Nephron progenitor cell (in vitro differentiated cells): ENCODE results near the gene PRPF38B.

ENCODE experiments used
- DNase-seq: peaks from one replicate; pipeline ENCODE4 v3.0.0; 2021
- H3K27ac Mint-ChIP-seq: 2 replicates; pipeline ENCODE4 v1.8.0; 2021; ENCODE audit warnings: mild to moderate bottlenecking, moderate library complexity, mixed read lengths
- H3K27me3 Mint-ChIP-seq: 2 replicates; pipeline ENCODE4 v1.8.0; 2021; ENCODE audit warnings: mild to moderate bottlenecking, low read depth, mixed read lengths; ENCODE audit not compliant: poor library complexity
- H3K36me3 Mint-ChIP-seq: 2 replicates; pipeline ENCODE4 v1.8.0; 2021; ENCODE audit warnings: low read depth, mixed read lengths
- H3K4me1 Mint-ChIP-seq: 2 replicates; pipeline ENCODE4 v1.8.0; 2021; ENCODE audit warnings: mixed read lengths
- H3K4me3 Mint-ChIP-seq: 2 replicates; pipeline ENCODE4 v1.8.0; 2021; ENCODE audit warnings: mild to moderate bottlenecking, moderate library complexity, mixed read lengths
- H3K9me3 Mint-ChIP-seq: 2 replicates; pipeline ENCODE4 v1.8.0; 2021; ENCODE audit warnings: mild to moderate bottlenecking, moderate library complexity, mixed read lengths
- CTCF ChIP-seq: fragments of 200-600 bp; sonication (generic); IDR thresholded peaks from 2 replicates; pipeline ENCODE4 v1.5.0; 2021; ENCODE audit warnings: antibody characterized with exemption

PRPF38B gene

GRCh38 chr1:108746382-108747170, 54.5 kb downstream of the PRPF38B start, which contains the start of gene STXBP3:
Gene STXBP3 (plus strand): TSS chr1:108746674. CDS start chr1:108746738, 64 bp downstream.
- Mint-ChIP-seq H3K27ac (peak within 1 kb of the TSS; percentile 99), H3K36me3 (peaks cover 23% of the 10 kb centered on the region), H3K4me1 (peaks cover 34% of the 10 kb centered on the region), H3K9me3 (peaks cover 3% of the 10 kb centered on the region), H3K27me3 (peaks cover 3% of the 10 kb centered on the region), H3K4me3 (peak within 1 kb of the TSS; percentile 96)
- DNase-seq: peak; percentile 100
- peak; percentile 89 for TF ChIP-seq CTCF

- peaks cover 3% of the 10 kb centered on the region for H3K9me3 Mint-ChIP-seq
- peak; percentile 68 for DNase-seq
- peak overlapping the region; percentile 99 for H3K27ac Mint-ChIP-seq
- TF ChIP-seq CTCF: no peak
- peaks cover 27% of the 10 kb centered on the region for H3K4me1 Mint-ChIP-seq
- H3K27me3 Mint-ChIP-seq: peaks cover 3% of the 10 kb centered on the region
- H3K36me3 Mint-ChIP-seq: peaks cover 23% of the 10 kb centered on the region
- H3K4me3 Mint-ChIP-seq: peak overlapping the region; percentile 96
These were observed 55.2 kb downstream of the PRPF38B start for GRCh38 chr1:108747171-108747850.

- Mint-ChIP-seq H3K4me3 (peak overlapping the region; percentile 96), H3K27ac (no peak overlapping the region)
These were observed 55.8 kb downstream of the PRPF38B start for GRCh38 chr1:108747898-108748297.

GRCh38 chr1:108749081-108749480, 57.0 kb downstream of the PRPF38B start:
- no peak for DNase-seq
- Mint-ChIP-seq H3K36me3 (peaks cover 34% of the 10 kb centered on the region), H3K27ac (no peak overlapping the region), H3K4me1 (peaks cover 22% of the 10 kb centered on the region), H3K4me3 (peak overlapping the region; percentile 1), H3K27me3 (peaks cover 3% of the 10 kb centered on the region), H3K9me3 (peaks cover 3% of the 10 kb centered on the region)
- TF ChIP-seq CTCF: no peak

More at GRCh38 chr1:108747898-108748297, 55.8 kb downstream of the PRPF38B start:
- no peak for TF ChIP-seq CTCF
- H3K36me3 Mint-ChIP-seq: peaks cover 28% of the 10 kb centered on the region
- H3K9me3 Mint-ChIP-seq: peaks cover 3% of the 10 kb centered on the region
- peaks cover 3% of the 10 kb centered on the region for H3K27me3 Mint-ChIP-seq
- DNase-seq: no peak
- H3K4me1 Mint-ChIP-seq: peaks cover 22% of the 10 kb centered on the region

- H3K27ac Mint-ChIP-seq: peak overlapping the region; percentile 60
- peaks cover 3% of the 10 kb centered on the region for H3K27me3 Mint-ChIP-seq
- peaks cover 3% of the 10 kb centered on the region for H3K9me3 Mint-ChIP-seq
- no peak for TF ChIP-seq CTCF
- DNase-seq: no peak
- peaks cover 22% of the 10 kb centered on the region for H3K4me1 Mint-ChIP-seq
- peaks cover 39% of the 10 kb centered on the region for H3K36me3 Mint-ChIP-seq
- H3K4me3 Mint-ChIP-seq: no peak overlapping the region
These were observed 58.5 kb downstream of the PRPF38B start for GRCh38 chr1:108750476-108751181.
